HG03039 (cell line): ENCODE results near the gene IFI44L.
A peak's percentile ranks its signal among the peaks of the same experiment; 100 is the strongest.

Experiments
- ATAC-seq: cut with Tn5 transposase; IDR thresholded peaks from one replicate; pipeline ENCODE4 v1.9.1; 2021; ENCODE audit warnings: mild to moderate bottlenecking, moderate library complexity; ENCODE audit not compliant: unreplicated experiment

IFI44L gene

DNA sequence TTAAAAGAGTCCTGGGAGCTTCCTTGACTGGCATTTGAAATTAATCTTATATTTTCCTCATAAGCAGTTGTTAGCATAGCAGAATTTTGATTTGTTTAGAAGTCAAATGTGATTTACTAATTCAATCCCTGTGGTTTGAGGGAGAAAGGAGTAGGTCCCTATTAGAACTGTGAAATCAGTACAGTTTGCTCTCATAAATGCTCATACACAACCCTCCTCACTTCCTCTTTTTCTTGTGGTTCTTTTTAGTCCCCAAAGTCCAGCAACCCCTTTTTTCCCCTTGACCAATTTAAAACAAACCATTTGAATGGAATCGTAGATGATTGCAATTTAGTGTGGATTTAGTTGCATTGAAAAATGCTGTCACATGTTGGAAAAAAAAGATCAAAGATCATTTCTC is 20.2 kb downstream of the IFI44L start:
- no peak for ATAC-seq

DNA sequence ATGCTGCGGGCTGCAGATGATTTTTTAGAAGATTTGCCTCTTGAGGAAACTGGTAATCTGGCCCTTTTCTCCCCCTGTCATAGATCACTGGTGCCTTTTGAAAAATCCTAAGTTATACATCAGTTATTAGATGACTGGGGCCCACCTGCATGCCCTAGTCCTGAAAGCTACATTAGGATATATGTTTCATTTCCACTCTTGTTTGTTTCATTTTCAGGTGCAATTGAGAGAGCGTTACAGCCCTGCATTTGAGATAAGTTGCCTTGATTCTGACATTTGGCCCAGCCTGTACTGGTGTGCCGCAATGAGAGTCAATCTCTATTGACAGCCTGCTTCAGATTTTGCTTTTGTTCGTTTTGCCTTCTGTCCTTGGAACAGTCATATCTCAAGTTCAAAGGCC is 21.3 kb downstream of the IFI44L start:
- ATAC-seq, result no peak

DNA sequence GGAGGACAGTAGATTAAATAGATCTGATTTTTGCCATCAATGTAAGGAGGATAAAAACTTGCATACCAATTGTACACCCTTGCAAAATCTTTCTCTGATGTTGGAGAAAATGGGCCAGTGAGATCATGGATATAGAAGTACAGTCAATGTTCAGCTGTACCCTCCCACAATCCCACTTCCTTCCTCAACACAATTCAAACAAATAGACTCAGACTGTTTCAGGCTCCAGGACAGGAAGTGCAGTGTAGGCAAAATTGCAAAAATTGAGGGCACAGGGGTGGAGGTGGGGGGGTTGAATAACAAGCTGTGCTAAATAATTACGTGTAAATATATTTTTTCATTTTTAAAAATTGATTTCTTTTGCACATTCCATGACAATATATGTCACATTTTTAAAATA is 25.5 kb downstream of the IFI44L start:
- no peak for ATAC-seq

DNA sequence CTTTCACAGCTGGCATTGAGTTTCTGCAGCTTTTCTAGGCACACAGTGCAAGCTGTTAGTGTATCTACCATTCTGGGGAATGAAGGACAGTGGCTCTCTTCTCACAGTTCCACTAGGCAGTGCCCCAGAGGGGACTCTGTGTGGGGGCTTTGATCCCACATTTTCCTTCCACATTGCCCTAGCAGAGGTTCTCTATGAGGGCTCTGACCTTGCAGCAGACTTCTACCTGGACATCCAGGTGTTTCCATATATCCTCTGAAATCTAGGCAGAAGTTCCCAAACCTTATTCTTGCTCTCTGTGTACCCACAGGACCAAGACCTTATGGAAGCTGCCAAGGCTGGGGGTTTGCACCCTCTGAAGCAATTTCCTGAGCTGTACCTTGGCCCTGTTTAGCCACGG is 27.0 kb downstream of the IFI44L start:
- ATAC-seq, result no peak

DNA sequence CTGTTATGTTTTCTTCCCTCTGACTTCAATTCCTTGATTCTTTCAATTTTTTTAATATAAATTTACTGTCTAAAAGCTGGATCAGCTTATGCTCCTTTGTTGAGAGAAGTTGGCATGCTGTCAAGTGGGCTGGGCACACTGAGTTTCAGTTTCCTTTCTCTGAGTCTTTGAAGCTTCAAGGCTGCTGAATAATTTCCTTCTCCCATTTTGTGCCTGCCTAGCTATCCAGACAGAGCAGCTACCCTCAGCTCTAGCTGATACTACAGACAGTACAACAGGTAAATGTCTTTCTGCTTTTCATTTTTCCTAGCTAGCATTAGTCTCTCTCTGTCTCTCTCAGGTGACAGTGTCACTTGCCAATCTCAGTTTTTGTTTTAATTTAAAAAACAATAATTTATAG is 29.4 kb downstream of the IFI44L start, which contains the start of gene IFI44:
Gene IFI44 (plus strand): TSS at position 204 of the 400 bp plus-strand sequence. CDS start 365 bp downstream, outside the sequence.
- ATAC-seq, result peak; percentile 86

DNA sequence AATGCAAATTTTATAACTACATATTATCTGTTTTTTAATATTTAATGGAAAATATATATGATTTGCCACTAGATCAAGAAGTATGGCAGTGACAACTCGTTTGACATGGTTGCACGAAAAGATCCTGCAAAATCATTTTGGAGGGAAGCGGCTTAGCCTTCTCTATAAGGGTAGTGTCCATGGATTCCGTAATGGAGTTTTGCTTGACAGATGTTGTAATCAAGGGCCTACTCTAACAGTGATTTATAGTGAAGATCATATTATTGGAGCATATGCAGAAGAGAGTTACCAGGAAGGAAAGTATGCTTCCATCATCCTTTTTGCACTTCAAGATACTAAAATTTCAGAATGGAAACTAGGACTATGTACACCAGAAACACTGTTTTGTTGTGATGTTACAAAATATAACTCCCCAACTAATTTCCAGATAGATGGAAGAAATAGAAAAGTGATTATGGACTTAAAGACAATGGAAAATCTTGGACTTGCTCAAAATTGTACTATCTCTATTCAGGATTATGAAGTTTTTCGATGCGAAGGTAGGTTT is 29.9 kb downstream of the IFI44L start:
- ATAC-seq, result no peak

DNA sequence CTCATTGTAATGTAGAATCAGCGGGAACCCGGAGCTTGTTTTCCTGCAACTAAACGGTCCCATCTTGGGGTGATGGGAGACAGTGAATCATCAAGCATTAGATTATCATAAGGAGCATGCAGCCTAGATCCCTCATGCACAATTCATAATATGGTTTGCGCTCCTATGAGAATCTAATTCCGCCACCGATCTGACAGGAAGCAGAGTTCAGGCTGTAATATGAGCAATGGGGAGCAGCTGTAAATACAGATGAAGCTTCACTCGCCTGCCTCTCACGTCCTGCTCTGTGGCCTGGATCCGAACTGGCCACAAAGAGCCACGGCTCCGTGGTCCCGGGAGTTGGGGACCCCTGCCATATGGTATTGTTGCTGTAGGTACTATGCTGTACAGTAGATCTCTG is 31.0 kb downstream of the IFI44L start:
- ATAC-seq, result no peak

DNA sequence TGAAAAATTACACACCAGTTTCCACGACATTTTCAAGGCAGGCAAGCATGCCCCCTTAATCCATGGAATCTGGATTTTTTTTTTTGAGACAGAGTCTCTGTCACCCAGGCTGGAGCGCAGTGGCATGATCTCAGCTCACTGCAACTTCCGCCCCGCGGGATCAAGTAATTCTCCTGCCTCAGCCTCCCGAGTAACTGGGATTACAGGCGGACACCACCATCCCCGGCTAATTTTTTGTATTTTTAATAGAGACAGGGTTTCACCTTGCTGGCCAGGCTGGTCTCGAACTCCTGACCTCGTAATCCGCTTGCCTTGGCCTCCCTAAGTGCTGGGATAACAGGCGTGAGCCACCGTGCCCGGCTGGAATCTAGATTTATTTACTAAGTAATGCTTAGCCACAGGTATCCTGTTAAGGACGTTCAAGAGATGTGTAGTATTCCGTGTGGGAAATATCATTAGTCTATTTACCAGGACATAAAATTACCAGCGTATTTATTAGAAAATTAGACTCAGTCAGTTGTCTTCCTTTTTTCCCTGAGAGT is 31.8 kb downstream of the IFI44L start:
- ATAC-seq, result no peak

DNA sequence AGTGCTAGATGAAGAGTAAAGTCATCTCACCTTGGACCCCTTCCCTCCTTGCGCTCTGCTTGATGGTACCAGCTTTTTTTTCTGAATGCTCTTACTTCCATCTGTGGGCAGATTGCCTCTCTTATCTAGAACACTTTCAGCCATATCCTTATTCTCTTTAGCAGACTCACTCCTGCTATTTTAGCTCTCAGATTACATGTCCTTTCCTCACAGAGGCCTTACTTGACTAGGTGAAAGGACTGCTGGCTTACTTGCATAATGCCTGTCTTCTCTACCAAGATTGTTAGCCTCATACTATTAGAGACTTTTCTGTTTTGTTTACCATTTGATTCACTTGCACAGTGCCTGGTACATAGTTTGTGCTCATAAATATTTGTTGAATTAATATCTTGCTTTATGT is 38.7 kb downstream of the IFI44L start:
- ATAC-seq, result no peak

DNA sequence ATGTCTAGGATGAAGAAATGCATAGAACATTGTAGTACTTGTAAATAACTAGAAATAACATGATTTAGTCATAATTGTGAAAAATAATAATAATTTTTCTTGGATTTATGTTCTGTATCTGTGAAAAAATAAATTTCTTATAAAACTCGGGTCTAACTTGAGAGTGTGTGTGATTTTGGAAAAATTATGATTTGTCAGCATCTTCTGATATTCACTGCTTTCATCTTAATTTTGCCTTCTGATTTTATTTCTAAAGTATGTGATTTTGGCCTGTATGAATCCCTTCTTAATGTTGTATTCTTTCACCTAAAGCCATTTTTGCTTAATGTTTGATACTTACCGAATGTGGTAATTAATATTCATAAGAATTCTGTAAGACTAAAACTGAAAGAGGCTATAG is 43.7 kb downstream of the IFI44L start:
- no peak for ATAC-seq

DNA sequence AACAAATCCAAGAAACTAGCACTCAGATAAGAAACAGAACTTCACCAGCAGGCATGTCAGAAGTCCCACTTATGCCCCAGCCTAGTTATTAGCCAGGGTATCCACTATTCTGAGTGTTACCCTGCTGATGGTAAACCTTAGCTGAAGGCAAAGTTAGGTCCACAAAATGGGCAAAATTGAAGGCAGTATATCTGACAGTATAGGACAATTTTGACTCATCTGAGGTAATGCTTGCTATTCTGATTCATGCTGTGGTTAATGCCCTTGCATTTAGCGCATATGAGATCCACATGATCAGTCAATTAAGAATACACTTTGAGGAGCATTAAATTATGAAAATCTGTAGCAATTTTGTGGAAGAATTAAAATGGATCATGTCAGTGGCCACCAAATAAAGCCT is 44.5 kb downstream of the IFI44L start:
- no peak for ATAC-seq

DNA sequence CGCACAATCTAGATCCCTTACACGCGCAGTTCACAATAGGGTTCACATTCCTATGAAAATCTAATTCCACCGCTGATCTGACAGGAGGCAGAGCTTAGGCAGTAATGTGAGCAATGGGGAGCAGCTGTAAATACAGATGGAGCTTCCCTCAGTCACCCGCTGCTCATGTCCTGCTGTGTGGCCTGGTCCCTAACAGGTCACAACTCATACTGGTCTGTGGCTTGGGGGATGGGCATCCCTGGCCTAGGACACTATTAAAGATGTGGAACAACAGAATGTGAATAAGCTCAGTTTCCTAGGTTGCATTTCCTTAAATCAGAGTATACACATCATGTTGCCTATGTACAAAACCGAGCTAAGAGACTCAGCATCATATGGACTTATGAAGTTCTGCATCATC is 45.6 kb downstream of the IFI44L start:
- no peak for ATAC-seq

DNA sequence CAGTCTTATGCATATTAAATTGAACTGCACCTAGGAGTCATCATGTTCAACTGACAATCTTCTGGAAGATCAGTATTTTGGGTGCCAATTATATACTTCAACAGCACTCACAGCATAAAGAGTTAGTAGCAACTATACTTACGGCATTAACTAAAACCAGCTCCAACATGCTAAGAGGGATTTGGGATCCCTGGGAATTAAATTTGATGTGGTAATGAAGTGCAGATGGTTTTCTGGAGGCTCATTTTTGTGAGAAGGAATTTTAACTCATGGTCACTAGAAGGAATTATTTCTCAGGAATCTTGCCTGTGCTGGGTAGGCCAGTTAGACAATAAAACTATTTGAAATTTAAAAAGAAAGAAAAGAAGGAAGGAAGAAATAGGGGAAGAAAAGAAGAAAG is 47.7 kb downstream of the IFI44L start:
- no peak for ATAC-seq

DNA sequence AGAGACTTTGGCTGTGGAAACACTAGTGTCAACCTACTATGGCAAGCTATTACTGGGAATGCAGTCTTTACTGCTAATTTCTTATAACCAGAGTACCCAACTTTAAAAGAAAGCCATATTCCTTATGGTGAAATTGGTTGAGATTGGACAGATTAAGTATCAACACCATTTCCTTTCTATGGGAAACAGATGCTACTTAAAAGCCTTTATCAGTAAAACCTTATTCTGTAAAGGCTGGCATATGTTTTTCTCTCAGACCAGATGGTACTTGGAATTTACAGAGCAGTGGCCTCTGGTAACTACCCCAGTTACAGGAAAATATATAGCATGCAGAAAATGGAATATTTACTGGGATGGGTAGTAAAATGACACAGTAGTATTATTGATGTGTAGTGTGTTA is 48.2 kb downstream of the IFI44L start:
- no peak for ATAC-seq

DNA sequence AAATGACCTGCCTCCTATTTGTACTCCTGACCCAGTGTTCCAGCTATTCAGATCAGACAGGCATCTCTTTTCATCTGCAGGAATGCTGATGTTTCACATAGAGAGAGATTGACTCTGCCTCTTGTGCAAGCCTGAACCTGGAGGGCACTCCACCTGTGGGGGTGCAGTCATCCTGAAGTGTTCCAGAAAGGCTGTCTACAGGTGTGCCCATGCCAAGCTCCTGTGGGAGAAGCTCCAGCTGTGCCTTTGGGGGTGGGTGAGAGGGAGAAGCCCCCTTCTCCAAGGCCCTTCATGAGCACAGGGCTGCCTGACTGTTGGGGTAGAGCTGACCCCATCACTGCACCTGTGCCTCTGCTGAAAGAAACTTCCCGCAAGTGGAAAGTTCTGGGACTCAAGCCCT is 52.2 kb downstream of the IFI44L start:
- ATAC-seq, result no peak

DNA sequence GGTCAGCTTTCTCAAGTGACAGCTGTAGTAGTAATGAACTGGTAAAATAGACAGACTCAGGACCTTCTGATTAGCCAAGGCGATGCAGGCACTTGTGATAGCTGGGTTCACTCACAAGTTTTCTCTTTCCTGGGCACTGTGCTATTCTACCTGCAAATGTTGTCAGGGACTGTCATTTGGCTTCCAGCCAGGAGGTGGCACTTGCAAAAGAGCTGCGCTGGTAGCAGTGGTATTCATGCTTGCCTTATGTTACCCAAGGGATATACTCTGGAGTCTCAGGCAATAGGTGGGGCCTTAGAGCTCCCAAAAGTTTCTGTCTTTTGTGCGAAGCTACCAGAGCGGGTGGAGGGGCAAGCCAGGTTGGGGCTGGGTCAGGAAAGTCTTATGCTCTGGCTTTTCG is 52.9 kb downstream of the IFI44L start:
- ATAC-seq, result no peak

DNA sequence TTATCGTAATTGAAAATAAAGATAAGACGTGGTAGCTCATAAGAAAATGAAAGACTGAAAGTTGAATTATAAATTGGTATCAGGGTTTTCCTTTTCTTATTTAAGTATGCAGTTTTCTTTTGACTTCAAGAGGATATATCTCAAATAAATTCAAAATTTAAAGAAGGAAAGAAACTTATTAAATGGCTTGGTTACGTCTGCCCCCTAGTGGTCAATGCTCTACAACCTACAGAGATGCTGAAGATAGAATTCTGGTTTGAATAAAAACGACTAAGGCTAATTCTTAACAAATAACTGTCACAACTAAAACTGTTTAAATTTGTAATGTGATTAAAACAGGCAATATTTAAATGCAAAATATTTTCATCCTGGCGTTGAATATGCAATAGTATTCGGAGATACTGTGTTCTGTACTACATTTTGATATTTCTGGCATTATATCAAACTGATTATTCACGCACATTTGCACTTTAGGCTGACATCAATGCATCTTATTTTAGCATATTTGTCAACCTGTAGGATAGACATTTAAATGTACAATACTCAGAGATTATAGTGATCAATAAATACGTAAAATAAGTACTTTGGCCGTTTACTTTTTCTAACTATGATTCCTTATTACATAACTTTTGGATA is 56.2 kb downstream of the IFI44L start:
- no peak for ATAC-seq

DNA sequence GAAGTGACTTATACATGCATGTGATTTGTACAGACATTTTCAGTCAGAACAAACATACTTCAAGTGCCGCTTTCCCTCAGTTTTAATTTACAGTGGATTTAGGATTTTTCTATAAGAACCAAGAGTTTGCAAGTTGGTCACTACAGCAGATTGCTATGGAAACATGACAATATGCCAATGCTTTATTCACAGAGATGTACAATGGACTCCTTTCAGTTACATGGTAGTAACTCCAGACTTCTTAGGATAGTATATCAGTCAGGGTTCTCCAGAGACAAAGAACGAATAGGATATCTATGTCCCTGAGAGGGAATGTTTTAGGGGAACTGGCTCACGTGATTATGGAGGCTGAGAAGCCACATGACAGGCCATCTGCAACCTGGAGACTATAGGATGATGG is 56.7 kb downstream of the IFI44L start:
- no peak for ATAC-seq

DNA sequence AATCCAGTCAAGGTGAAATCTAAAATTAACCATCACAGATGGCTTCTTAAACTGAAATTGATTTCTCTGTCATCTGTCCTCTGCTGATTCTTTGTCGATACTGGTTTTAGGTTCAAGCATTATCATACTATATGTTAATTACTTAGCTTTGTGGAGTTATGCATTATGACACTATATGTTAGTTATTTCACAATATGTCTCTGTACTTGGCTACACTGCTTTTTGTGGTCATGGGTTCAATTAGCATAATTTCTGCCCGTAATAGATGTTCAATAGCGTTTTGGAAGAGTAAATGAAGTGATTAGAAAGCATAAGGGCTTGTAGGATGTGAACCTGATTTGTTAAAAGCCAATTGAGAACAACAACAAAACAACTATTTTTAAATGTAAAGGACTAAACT is 57.5 kb downstream of the IFI44L start:
- ATAC-seq, result no peak

DNA sequence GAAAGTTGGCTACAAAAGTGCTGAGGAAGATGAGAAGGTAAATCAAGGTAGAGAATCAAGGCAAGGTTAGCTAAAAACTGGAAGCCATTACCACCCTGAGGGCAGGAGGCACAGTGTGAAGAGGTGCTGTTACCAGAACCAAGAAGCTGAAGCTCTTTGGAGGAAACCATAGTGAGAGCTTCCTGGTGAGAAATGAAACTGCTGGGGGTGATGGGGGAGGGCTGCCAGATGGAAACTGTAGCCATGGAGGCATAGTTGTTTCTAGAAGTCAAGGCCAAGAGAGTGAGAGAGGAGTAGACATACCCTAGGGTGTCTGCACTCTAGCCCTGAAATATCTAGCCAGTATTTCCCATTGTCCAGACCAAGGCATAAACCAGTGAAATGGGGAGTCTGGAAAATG is 58.1 kb downstream of the IFI44L start:
- peak; percentile 79 for ATAC-seq

DNA sequence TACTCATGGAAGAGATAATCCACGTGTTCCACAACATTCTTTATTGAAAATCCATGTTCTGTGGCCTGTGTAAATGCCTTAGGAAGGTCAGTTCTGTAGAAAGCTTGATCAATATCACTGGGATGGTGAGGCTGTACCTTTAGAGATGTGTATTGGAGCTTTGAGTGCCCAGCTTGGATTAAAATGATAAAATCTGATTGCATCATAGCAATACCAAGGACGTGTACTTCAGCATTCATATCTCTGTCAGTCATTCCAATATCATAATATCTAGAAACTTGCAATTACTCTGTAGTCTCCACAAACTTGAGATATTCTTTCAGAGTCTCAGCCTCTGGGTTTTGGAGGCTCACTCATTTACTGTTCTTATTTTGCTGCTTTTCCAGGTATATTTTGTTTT is 61.0 kb downstream of the IFI44L start:
- ATAC-seq, result no peak

DNA sequence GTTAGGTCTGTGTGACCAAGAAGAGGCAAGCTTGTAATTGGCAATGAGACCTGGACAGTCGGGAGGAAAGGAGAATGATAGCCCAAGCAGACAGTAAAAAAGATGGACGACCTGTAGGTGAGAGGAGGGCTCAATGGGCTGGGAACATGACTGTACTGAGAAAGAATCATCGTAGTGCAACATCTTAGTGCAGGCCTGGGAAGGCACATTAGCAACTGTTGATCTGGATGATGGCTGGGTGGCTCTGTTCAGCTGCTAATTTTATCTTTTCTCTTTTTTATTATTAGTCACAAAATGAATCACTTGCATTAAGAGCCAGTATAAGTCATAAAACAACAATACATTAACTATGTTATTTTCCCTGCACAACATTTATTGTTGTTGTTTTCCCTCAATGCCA is 62.2 kb downstream of the IFI44L start:
- no peak for ATAC-seq

DNA sequence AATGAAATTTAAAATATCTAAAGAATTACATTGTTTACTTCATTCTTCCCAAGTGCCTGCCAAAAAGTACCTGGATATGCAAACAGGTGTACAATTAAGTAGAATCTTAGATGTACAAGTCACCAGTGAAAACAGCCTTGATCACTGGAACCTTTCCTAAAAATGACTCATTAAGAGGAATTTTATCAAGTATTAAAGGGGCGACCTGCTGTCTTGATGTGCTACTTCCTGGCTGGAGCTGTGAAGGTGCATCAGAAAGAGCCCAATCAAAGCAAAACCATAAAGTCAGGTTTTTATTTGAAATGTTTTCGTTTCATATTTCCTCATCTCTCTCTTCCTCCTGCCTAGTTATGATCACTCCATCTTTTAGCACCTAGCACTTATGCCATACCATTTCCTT is 62.8 kb downstream of the IFI44L start:
- no peak for ATAC-seq
